SK-N-SH treated with all-trans-retinoic acid at 6 μM for 48 hours (cell line): ENCODE measurements around the gene FAM210A.

Experiments
- ARNTL ChIP-seq: fragments of 450-650 bp; formaldehyde crosslinking; IDR thresholded peaks from 2 replicates; pipeline ENCODE4 v1.5.0; 2020; ENCODE audit warnings: low read depth, mild to moderate bottlenecking, moderate library complexity, borderline replicate concordance
- GLIS3 ChIP-seq: fragments of 250-450 bp; sonication (Bioruptor Pico); IDR thresholded peaks from 2 replicates; pipeline ENCODE4 v1.5.0; 2020; ENCODE audit warnings: mild to moderate bottlenecking, moderate library complexity
- PATZ1 ChIP-seq: fragments of 250-450 bp; sonication (Bioruptor Pico); IDR thresholded peaks from 2 replicates; pipeline ENCODE4 v1.8.0; 2020; ENCODE audit warnings: mild to moderate bottlenecking, moderate library complexity, borderline replicate concordance
- PPARA ChIP-seq: fragments of 250-450 bp; sonication (Bioruptor Pico); IDR thresholded peaks from 2 replicates; pipeline ENCODE4 v1.5.0; 2020; ENCODE audit warnings: mild to moderate bottlenecking, borderline replicate concordance
- TCF4 ChIP-seq: fragments of 250-450 bp; sonication (Bioruptor Pico); IDR thresholded peaks from 2 replicates; pipeline ENCODE4 v1.8.0; 2021; ENCODE audit warnings: mild to moderate bottlenecking, moderate library complexity, borderline replicate concordance
- ZFP30 ChIP-seq: fragments of 450-650 bp; formaldehyde crosslinking; IDR thresholded peaks from 2 replicates; pipeline ENCODE4 v1.5.0; 2022; ENCODE audit warnings: mild to moderate bottlenecking, moderate library complexity

GRCh38 chr18:13617826-13618515 lies 108.4 kb downstream of the FAM210A start:
- TF ChIP-seq ARNTL (CRISPR knock-in tag) = no peak
- no peak for TF ChIP-seq PATZ1 (CRISPR knock-in tag)
- no peak for TF ChIP-seq GLIS3 (CRISPR knock-in tag)
- TF ChIP-seq ZFP30 (CRISPR knock-in tag) = no peak
- no peak for TF ChIP-seq PPARA
- no peak for TF ChIP-seq TCF4 (CRISPR knock-in tag)
